Adrenal gland (tissue), 12 donors: ENCODE results near the gene ADGRL1. TPM values are rescaled to one million over a fixed set of nuclear protein-coding genes. Genes with fewer than 3 reads are reported as not detected.

Experiments
- DNase-seq, 7 donors: peaks; one replicate each; pipeline ENCODE4 v3.0.0-alpha.2; 2019 to 2020
- H3K27ac ChIP-seq, 5 donors: fragments of 200-600 bp; sonication (generic) in 4 of 5; 1 replicate in 3 of 5; 2 replicates in 2 of 5; pipeline versions ENCODE4 v1.5.1 to v1.8.0; 2016 to 2020; ENCODE audit warnings: mild to moderate bottlenecking in 1 of 5
- H3K27me3 ChIP-seq: fragments of 200-600 bp; 2 replicates; pipeline ENCODE4 v1.8.0; 2021
- H3K36me3 ChIP-seq, 2 donors: fragments of 200-600 bp; replicated peaks in 1 of 2; 1 replicate in 1 of 2; 2 replicates in 1 of 2; pipeline versions ENCODE4 v1.5.1 to v1.8.0; 2018 to 2022
- H3K4me1 ChIP-seq, 2 donors: fragments of 200-600 bp; replicated peaks in 1 of 2; 1 replicate in 1 of 2; 2 replicates in 1 of 2; pipeline versions ENCODE4 v1.5.1 to v1.8.0; 2018 to 2021
- H3K4me3 ChIP-seq, 4 donors: fragments of 200-600 bp; sonication (generic) in 3 of 4; one replicate each; pipeline ENCODE4 v1.5.1; 2016 to 2018
- H3K9me3 ChIP-seq, 3 donors: fragments of 200-600 bp; sonication (generic) in 1 of 3; replicated peaks in 1 of 3; 1 replicate in 2 of 3; 2 replicates in 1 of 3; pipeline versions ENCODE4 v1.5.1 to v1.8.0; 2016 to 2021
- CTCF ChIP-seq, 6 experiments: fragments of 450-650 bp in 4 of 6; fragments of 200-600 bp in 2 of 6; sonication (generic) in 1 of 6; IDR thresholded peaks; 1 replicate in 5 of 6; 2 replicates in 1 of 6; pipeline versions ENCODE4 v1.5.1 to v1.8.0; 2016 to 2021; ENCODE audit warnings: antibody characterized with exemption in 6 of 6, mild to moderate bottlenecking in 2 of 6, moderate library complexity in 1 of 6
- POLR2A ChIP-seq, 2 donors: fragments of 450-650 bp; IDR thresholded peaks; one replicate each; pipeline ENCODE4 v1.6.1; 2017; ENCODE audit warnings: antibody characterized with exemption in 2 of 2, mild to moderate bottlenecking in 2 of 2, moderate library complexity in 1 of 2
- WGBS, 4 donors: extraction: QIAGEN DNeasy Blood & Tissue Kit in 2 of 4; methylation state at CpG; one replicate each; pipeline versions ENCODE4 v1.1.5 to v1.1.7; 2013 to 2017; 5-methylcytosine and 5-hydroxymethylcytosine counted together
- intact Hi-C, 2 donors: fragments of 100-400 bp; cut with DNase I; formaldehyde crosslinking; loops; one replicate each; pipeline versions ENCODE4 v1.14.1 to v1.15.0; 2022 to 2023
- polyA plus RNA-seq, 3 donors: library from polyadenylated mRNA; stranded (reverse); fragments of 200-250 nt in 2 of 3; fragments of 350-450 nt in 1 of 3; fragmentation: Illumina TruSeq in 1 of 3; extraction: RNeasy Lipid Tissue Mini Kit (QIAGEN cat#74804) in 1 of 3; gene quantifications; one replicate each; pipeline ENCODE4 v1.2.3, GENCODE V29; 2013 to 2014
- small RNA-seq, 2 donors: library from RNA; depleted of rRNA; stranded (forward); fragments of <200 nt; gene quantifications; one replicate each; pipeline ENCODE3, GENCODE V24; 2016
- total RNA-seq, 9 donors: library from RNA; depleted of rRNA in 4 of 9; stranded (reverse); fragments of >200 nt in 4 of 9; fragments of 120-200 nt in 1 of 9; fragmentation: NEBNext Ultra II Directional in 1 of 9; extraction: Animal tissue kit (Norgen Biotek cat#: 25700) in 1 of 9; gene quantifications; one replicate each; pipeline versions ENCODE4 v1.1.0 to v1.2.4, GENCODE V29; 2013 to 2023
- donor health status: healthy with polysubstance abuse.
- donor health status: Bipolar disorder and iron deficiency.
- donor health status: DM: yes; HTN: yes; CAD: no.
- donor health status: DM: no; HTN: no; CAD: no.
- donor health status: DM: no; HTN: no; CAD: no.
- donor health status: DM: yes; HTN: yes; CAD: no.

Gene ADGRL1
- total and polyA plus RNA-seq, 12 donors: 2.2 to 25.7 (median 13.0) TPM

GRCh38 chr19:14102102-14102696 lies 103.8 kb downstream of the ADGRL1 start:
- TF ChIP-seq POLR2A (IDR thresholded peaks at IDR 0.05): no peak
- no peak for TF ChIP-seq CTCF (IDR thresholded peaks at IDR 0.05)
- H3K36me3 ChIP-seq: peaks cover 0 to 92% of the 10 kb centered on the region in 2 donors
- H3K27ac ChIP-seq: peak overlapping the region in 4 of 5 donors; percentile 2 to 40 (median 26)
- peaks cover 7 to 19% of the 10 kb centered on the region in 2 donors for H3K4me1 ChIP-seq
- peak in 4 of 7 donors; percentile 26 to 66 (median 62) for DNase-seq
- 41 to 53% (median 50%) methylated on average over 8 to 11 of the region's 11 CpGs for WGBS, 4 donors
- H3K9me3 ChIP-seq: no peaks in the 10 kb centered on the region
- no peaks in the 10 kb centered on the region for H3K27me3 ChIP-seq
- intact Hi-C loops: no loop called here
- no peak overlapping the region for H3K4me3 ChIP-seq

- intact Hi-C loops: no loop called here
- H3K27me3 ChIP-seq: no peaks in the 10 kb centered on the region
- H3K27ac ChIP-seq: peak overlapping the region in 1 of 5 donors; percentile 27
- TF ChIP-seq CTCF (IDR thresholded peaks at IDR 0.05) (no peak), POLR2A (IDR thresholded peaks at IDR 0.05) (no peak)
- peaks cover 7 to 19% of the 10 kb centered on the region in 2 donors for H3K4me1 ChIP-seq
- H3K9me3 ChIP-seq: no peaks in the 10 kb centered on the region
- peaks cover 0 to 92% of the 10 kb centered on the region in 2 donors for H3K36me3 ChIP-seq
- no peak for DNase-seq
- WGBS, 4 donors: 91 to 94% (median 93%) methylated on average over 6 of the region's 6 CpGs
- H3K4me3 ChIP-seq: no peak overlapping the region
Observed at GRCh38 chr19:14101003-14101545, 104.9 kb downstream of the ADGRL1 start.

Small RNAs within 50 kb of the gene (small RNA-seq; reads per million reads assigned to genes)
- gene RN7SL231P: 0 reads per million in 2 donors

Other genes starting within 250 kb of the ADGRL1 start
- gene RFX1, start 199.8 kb downstream of the ADGRL1 start, total RNA-seq: 10 to 100 TPM in 3 of 9 donors, 1 to 10 TPM in 6; 1.5 to 21.4 (median 7.3) TPM
- 10 to 100 TPM in 1 of 3 donors, 1 to 10 TPM in 2; 1.4 to 15.4 (median 6.8) TPM for gene RFX1, start 199.8 kb downstream of the ADGRL1 start, polyA plus RNA-seq
- not detected for gene RLN3, start 178.0 kb downstream of the ADGRL1 start, total RNA-seq
- gene RLN3, start 178.0 kb downstream of the ADGRL1 start, polyA plus RNA-seq: not detected
- 1 to 10 TPM; 1.2 to 5.2 (median 3.9) TPM for gene IL27RA, start 174.4 kb downstream of the ADGRL1 start, total RNA-seq
- 1 to 10 TPM; 1.6 to 3.6 (median 2.5) TPM for gene IL27RA, start 174.4 kb downstream of the ADGRL1 start, polyA plus RNA-seq
- under 1 TPM in 4 of 9 donors, not detected in 5; 0.22 to 0.76 (median 0.66) TPM for gene PALM3, start 144.1 kb downstream of the ADGRL1 start, total RNA-seq
- 1 to 10 TPM in 1 of 3 donors, under 1 TPM in 2; 0.18 to 1.9 (median 0.27) TPM for gene PALM3, start 144.1 kb downstream of the ADGRL1 start, polyA plus RNA-seq
- 10 to 100 TPM in 2 of 9 donors, 1 to 10 TPM in 6, under 1 TPM in 1; 0.78 to 87.9 (median 2.9) TPM for gene MISP3, start 133.4 kb downstream of the ADGRL1 start, total RNA-seq
- gene MISP3, start 133.4 kb downstream of the ADGRL1 start, polyA plus RNA-seq: 1 to 10 TPM; 1.7 to 9.8 (median 4.0) TPM
- not detected for gene C19orf67, start 120.4 kb downstream of the ADGRL1 start, total RNA-seq
- not detected for gene C19orf67, start 120.4 kb downstream of the ADGRL1 start, polyA plus RNA-seq
- 10 to 100 TPM; 13.2 to 40.6 (median 25.9) TPM for gene SAMD1, start 115.4 kb downstream of the ADGRL1 start, total RNA-seq
- 10 to 100 TPM; 10.0 to 41.9 (median 28.4) TPM for gene SAMD1, start 115.4 kb downstream of the ADGRL1 start, polyA plus RNA-seq
- 100 to 1,000 TPM in 8 of 9 donors, 10 to 100 TPM in 1; 74.1 to 457 (median 135) TPM for gene PRKACA, start 88.4 kb downstream of the ADGRL1 start, total RNA-seq
- 100 to 1,000 TPM; 145 to 352 (median 155) TPM for gene PRKACA, start 88.4 kb downstream of the ADGRL1 start, polyA plus RNA-seq
- 10 to 100 TPM in 1 of 9 donors, 1 to 10 TPM in 7, under 1 TPM in 1; 0.48 to 17.2 (median 2.4) TPM for gene ASF1B, start 69.6 kb downstream of the ADGRL1 start, total RNA-seq
- gene ASF1B, start 69.6 kb downstream of the ADGRL1 start, polyA plus RNA-seq: 1 to 10 TPM in 1 of 3 donors, under 1 TPM in 2; 0.72 to 1.6 (median 0.74) TPM
- gene ADGRE5, start 175.3 kb upstream of the ADGRL1 start, total RNA-seq: 100 to 1,000 TPM in 1 of 9 donors, 10 to 100 TPM in 7, 1 to 10 TPM in 1; 7.4 to 103 (median 70.6) TPM
- 10 to 100 TPM; 11.7 to 25.8 (median 15.9) TPM for gene ADGRE5, start 175.3 kb upstream of the ADGRL1 start, polyA plus RNA-seq
- 10 to 100 TPM; 30.7 to 60.7 (median 42.7) TPM for gene DDX39A, start 213.2 kb upstream of the ADGRL1 start, total RNA-seq
- gene DDX39A, start 213.2 kb upstream of the ADGRL1 start, polyA plus RNA-seq: 100 to 1,000 TPM in 2 of 3 donors, 10 to 100 TPM in 1; 26.7 to 262 (median 126) TPM
- gene PKN1, start 227.1 kb upstream of the ADGRL1 start, total RNA-seq: 100 to 1,000 TPM in 7 of 9 donors, 10 to 100 TPM in 2; 49.9 to 184 (median 122) TPM
- gene PKN1, start 227.1 kb upstream of the ADGRL1 start, polyA plus RNA-seq: 100 to 1,000 TPM in 2 of 3 donors, 10 to 100 TPM in 1; 27.5 to 209 (median 118) TPM